A549 (cell line): Measurements from ENCODE around the gene BCL6B.

ENCODE experiments used
- CBX8 ChIP-seq: fragments of 200-600 bp; sonication (generic); IDR thresholded peaks from 2 replicates; pipeline ENCODE4 v1.6.1; 2016
- TF ChIP-seq, protein P1 (sequence below): fragments of >200 bp; sonication (Bioruptor Twin); formaldehyde crosslinking; IDR thresholded peaks from 3 replicates; pipeline ENCODE4 v1.6.1; 2016

DNA sequence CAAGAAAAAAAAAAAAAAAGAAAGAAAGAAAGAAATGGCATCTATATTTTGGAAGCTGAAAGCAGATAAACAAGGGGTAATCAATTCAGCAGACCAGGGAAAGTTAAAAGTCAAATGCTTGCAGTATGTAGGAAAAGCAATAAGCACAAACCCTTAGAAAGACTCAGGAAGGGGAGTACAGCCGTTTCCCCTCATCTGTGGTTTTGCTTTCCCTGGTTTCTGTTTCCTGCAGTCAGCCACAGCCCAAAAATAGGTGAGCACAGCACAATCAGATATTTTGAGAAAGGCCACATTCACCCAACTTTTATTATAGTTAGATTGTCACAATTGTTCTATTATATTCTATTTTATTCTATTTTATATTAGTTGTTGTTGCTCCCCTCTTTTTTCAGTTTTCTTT lies 41.4 kb upstream of the BCL6B start:
- TF ChIP-seq, protein P1, sequence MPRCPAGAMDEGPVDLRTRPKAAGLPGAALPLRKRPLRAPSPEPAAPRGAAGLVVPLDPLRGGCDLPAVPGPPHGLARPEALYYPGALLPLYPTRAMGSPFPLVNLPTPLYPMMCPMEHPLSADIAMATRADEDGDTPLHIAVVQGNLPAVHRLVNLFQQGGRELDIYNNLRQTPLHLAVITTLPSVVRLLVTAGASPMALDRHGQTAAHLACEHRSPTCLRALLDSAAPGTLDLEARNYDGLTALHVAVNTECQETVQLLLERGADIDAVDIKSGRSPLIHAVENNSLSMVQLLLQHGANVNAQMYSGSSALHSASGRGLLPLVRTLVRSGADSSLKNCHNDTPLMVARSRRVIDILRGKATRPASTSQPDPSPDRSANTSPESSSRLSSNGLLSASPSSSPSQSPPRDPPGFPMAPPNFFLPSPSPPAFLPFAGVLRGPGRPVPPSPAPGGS, result no peak
- no peak for TF ChIP-seq CBX8
